Fibroblast of lung (primary cell): ENCODE results near the gene DDX23.

Source experiments
- CTCF ChIP-seq, 2 donors: IDR thresholded peaks in 1 of 2; conservative IDR thresholded peaks in 1 of 2; 1 replicate in 1 of 2; 2 replicates in 1 of 2; pipeline ENCODE4 v1.5.1; 2011 to 2012; ENCODE audit warnings: low read length in 2 of 2, control low read depth in 1 of 2, inconsistent platforms in 1 of 2, low read depth in 1 of 2, mild to moderate bottlenecking in 1 of 2
- EZH2 ChIP-seq: IDR thresholded peaks from 2 replicates; pipeline ENCODE4 v1.5.1; 2012; ENCODE audit warnings: low read length, control low read depth, mild to moderate bottlenecking; ENCODE audit errors: missing control alignments

GRCh38 chr12:48787791-48788523 lies 64.0 kb downstream of the DDX23 start:
- no peak for TF ChIP-seq CTCF (conservative IDR thresholded peaks at IDR 0.05 in 1 of 2, IDR thresholded peaks at IDR 0.05 in 1 of 2; ENCODE audit: low read depth in 1 of 2, low read length in 2 of 2)
- TF ChIP-seq EZH2: no peak
